Colonic mucosa (tissue), 4 donors: ENCODE data around the gene ZNF354C. TPM values are rescaled to one million over a fixed set of nuclear protein-coding genes. Genes with fewer than 3 reads are reported as not detected.

Experiments
- DNase-seq: peaks from one replicate; pipeline ENCODE4 v3.0.0-alpha.2; 2020
- H3K27ac ChIP-seq: fragments of 200-600 bp; one replicate; pipeline ENCODE4 v1.8.0; 2021
- H3K27me3 ChIP-seq: fragments of 200-600 bp; one replicate; pipeline ENCODE4 v1.8.0; 2021
- H3K36me3 ChIP-seq: fragments of 200-600 bp; one replicate; pipeline ENCODE4 v1.8.0; 2021
- H3K4me1 ChIP-seq: fragments of 200-600 bp; one replicate; pipeline ENCODE4 v1.8.0; 2021; ENCODE audit warnings: mild to moderate bottlenecking
- H3K4me3 ChIP-seq: fragments of 200-600 bp; one replicate; pipeline ENCODE4 v1.8.0; 2021
- H3K9ac ChIP-seq, 2 donors: one replicate each; pipeline ENCODE4 v1.7.0; 2013; ENCODE audit warnings: control low read depth in 2 of 2, low read depth in 2 of 2, low read length in 2 of 2
- H3K9me3 ChIP-seq: fragments of 200-600 bp; one replicate; pipeline ENCODE4 v1.8.0; 2021
- CTCF ChIP-seq: fragments of 200-600 bp; IDR thresholded peaks from one replicate; pipeline ENCODE4 v1.8.0; 2022; ENCODE audit warnings: antibody characterized with exemption, mild to moderate bottlenecking
- intact Hi-C: fragments of 100-400 bp; cut with DNase I; formaldehyde crosslinking; loops from one replicate; pipeline ENCODE4 v1.14.1; 2022
- total RNA-seq, 2 donors: library from RNA; stranded (reverse); fragmentation: NEBNext Ultra II Directional in 1 of 2; extraction: Animal tissue kit (Norgen Biotek cat#: 25700) in 1 of 2; gene quantifications; one replicate each; pipeline ENCODE4 v1.2.1, GENCODE V29; 2021
- donor health status: healthy.
- donor health status: DM: no; HTN: no; CAD: no.
- donor health status: DM: no; HTN: no; CAD: no.

Gene ZNF354C
- total RNA-seq, 2 donors from 2014 or later = 1.7 to 1.9 TPM

GRCh38 chr5:179123491-179124272 lies 63.5 kb downstream of the ZNF354C start:
- Histone ChIP-seq H3K9ac (no peak overlapping the region), H3K4me1 (no peaks in the 10 kb centered on the region), H3K27ac (no peak overlapping the region), H3K4me3 (no peak overlapping the region), H3K9me3 (no peaks in the 10 kb centered on the region), H3K36me3 (no peaks in the 10 kb centered on the region), H3K27me3 (no peaks in the 10 kb centered on the region)
- TF ChIP-seq CTCF = no peak
- peak; percentile 12 for DNase-seq
- intact Hi-C loops = no loop called here

DNA sequence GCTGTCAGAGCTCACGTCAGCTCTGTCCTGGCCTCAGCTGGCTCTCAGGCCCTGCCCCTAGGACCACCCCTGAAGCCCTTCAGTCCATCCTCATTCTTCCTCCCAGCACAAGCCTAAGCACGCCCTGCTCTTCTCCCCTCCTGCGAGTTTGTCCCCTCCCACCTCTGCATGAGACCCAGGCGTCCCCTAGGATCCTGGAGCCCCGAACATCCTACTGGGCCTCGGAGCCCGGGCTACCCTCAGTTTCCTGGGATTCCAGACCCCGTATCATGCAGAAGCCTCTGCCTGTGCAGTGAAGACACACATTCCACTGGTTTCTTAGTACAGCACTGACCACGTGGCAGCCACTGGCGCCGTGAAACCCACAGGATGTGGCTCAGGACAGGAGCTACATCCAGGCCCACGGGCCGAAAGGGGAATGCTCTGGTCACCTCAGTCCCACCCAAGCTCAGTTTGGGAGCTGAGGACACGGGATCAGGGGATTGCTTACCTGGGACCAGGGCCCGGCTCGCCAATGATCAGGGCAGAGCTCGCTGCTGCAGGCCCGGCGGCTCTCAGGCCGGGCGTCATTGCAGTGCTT lies 64.2 kb downstream of the ZNF354C start:
- intact Hi-C loops = no loop called here
- DNase-seq = peak; percentile 4
- Histone ChIP-seq H3K4me3 (no peak overlapping the region), H3K9me3 (no peaks in the 10 kb centered on the region), H3K27me3 (no peaks in the 10 kb centered on the region), H3K9ac (no peak overlapping the region), H3K27ac (no peak overlapping the region), H3K36me3 (no peaks in the 10 kb centered on the region), H3K4me1 (no peaks in the 10 kb centered on the region)
- TF ChIP-seq CTCF = no peak

DNA sequence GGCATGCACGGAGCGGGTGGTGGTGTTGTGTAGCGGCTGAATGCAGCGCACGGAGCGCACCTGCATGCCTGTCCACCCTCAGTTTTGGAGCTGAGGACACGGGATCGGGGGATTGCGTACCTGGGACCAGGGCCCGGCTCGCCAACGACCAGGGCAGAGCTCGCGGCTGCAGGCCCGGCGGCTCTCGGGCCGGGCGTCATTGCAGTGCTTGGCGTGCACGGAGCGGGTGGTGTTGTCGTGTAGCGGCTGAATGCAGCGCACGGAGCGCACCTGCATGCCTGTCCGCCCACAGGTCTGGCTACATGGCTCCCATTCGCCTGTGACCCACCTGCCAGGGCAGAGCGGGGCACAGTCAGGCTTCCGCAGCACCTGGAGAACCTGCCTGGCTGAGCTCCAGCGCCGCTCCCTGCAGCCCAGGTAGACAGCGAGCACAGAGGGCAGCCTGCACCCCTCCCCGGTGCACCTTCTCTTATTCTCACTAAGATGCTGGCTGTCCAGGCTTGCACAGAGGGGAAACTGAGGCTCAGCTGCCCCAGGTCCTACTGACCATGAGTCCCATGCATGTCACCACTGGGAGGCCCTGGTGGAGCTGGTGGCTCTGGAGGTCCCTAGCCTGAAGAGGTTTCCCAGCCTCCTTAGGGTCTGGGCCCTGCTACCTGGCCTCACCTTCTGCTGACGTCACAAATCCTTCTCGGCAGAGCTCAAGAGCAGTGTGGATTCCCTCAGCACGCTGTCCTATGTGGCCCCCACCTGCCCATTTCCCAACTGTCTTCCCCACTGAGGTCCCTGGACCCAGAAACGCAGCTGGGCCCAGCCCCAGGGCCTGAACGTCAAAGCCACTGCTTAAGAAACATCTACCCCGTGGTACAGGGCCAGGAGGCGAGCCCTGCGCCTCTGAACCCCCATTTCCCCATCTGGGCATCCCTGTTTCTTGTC lies 64.9 kb downstream of the ZNF354C start:
- Histone ChIP-seq H3K4me1 (no peaks in the 10 kb centered on the region), H3K4me3 (no peak overlapping the region), H3K27ac (no peak overlapping the region), H3K27me3 (no peaks in the 10 kb centered on the region), H3K9ac (no peak overlapping the region), H3K9me3 (no peaks in the 10 kb centered on the region), H3K36me3 (no peaks in the 10 kb centered on the region)
- intact Hi-C loops = no loop called here
- DNase-seq = no peak
- TF ChIP-seq CTCF = no peak

GRCh38 chr5:179125789-179126505 lies 65.8 kb downstream of the ZNF354C start:
- Histone ChIP-seq H3K27me3 (no peaks in the 10 kb centered on the region), H3K36me3 (no peaks in the 10 kb centered on the region), H3K27ac (no peak overlapping the region), H3K4me3 (no peak overlapping the region), H3K9ac (no peak overlapping the region), H3K4me1 (no peaks in the 10 kb centered on the region), H3K9me3 (no peaks in the 10 kb centered on the region)
- intact Hi-C loops = no loop called here
- TF ChIP-seq CTCF = no peak
- DNase-seq = no peak

GRCh38 chr5:179126506-179126991 lies 66.4 kb downstream of the ZNF354C start:
- intact Hi-C loops = no loop called here
- Histone ChIP-seq H3K36me3 (no peaks in the 10 kb centered on the region), H3K9ac (no peak overlapping the region), H3K9me3 (no peaks in the 10 kb centered on the region), H3K27me3 (no peaks in the 10 kb centered on the region), H3K27ac (no peak overlapping the region), H3K4me1 (no peaks in the 10 kb centered on the region), H3K4me3 (no peak overlapping the region)
- DNase-seq = no peak
- TF ChIP-seq CTCF = no peak
